Kidney capillary endothelial cell (primary cell): Measurements from ENCODE around the gene ZCCHC7.
"Not testable (repeated sequence)": the region's sequence is repeated elsewhere in the genome, so short reads cannot be mapped to it uniquely, and the experiment has no call there.

Experiments used
- DNase-seq: peaks from one replicate; pipeline ENCODE4 v3.0.0-alpha.2; 2018; ENCODE audit warnings: low spot score

Gene ZCCHC7

GRCh38 chr9:37174247-37174646 lies 53.9 kb downstream of the ZCCHC7 start:
- DNase-seq, result peak; percentile 37

- no peak for DNase-seq
These were observed 58.4 kb downstream of the ZCCHC7 start for GRCh38 chr9:37178742-37179141.

GRCh38 chr9:37179576-37179975 lies 59.2 kb downstream of the ZCCHC7 start:
- DNase-seq, result no peak

GRCh38 chr9:37180138-37180537 lies 59.8 kb downstream of the ZCCHC7 start:
- DNase-seq, result no peak

- DNase-seq, result no peak
These were observed 62.3 kb downstream of the ZCCHC7 start for GRCh38 chr9:37182718-37183117.

DNA sequence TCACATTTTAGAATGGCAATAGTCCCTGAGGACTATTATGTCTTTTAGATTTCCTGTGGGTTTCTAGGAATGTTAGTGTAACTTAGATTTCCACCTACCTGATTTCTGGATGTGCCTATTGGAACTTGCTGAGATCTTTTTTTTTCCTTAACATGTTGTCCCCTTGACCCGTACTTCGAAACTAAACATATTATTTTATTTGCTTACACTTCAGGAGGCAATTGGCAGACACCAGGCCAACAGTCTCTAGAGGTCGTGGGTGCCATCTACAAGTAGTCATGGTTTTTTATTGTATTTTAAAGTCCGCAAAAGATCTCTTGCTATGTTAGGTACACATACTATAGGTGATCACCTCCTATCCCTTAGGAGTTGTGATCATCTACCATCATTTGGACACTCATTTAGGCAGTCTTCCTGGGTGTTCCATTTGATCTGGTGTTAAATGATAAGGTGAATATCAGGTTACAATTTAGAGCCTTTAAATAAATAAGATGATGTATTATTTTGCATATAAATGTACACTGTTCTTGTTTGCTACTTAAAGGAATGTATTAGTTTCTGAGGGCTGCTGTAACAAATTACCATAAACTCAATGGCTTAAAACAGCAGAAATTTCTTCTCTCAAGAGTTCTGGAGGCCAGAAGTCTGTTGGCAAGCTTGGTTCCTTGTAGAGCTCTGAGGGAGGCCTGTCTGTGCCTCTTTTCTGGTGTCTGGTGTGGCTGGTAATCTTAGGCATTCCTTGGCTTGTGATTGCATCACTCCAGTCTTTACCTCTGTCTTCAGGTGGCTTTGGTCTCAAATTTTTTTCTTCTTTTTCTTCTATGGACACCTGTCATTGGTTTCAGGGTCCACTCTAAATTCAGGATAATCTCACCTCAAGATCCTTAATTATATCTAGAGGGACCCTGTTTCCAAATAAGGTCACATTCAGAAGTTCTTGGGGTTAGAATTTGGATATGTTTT lies 64.8 kb downstream of the ZCCHC7 start:
- no peak for DNase-seq

- no peak for DNase-seq
These were observed 66.9 kb downstream of the ZCCHC7 start for GRCh38 chr9:37187292-37187691.

GRCh38 chr9:37187713-37188439 lies 67.5 kb downstream of the ZCCHC7 start:
- no peak for DNase-seq

- DNase-seq, result not testable (repeated sequence)
These were observed 70.4 kb downstream of the ZCCHC7 start for GRCh38 chr9:37190739-37191138.

GRCh38 chr9:37191403-37192089 lies 71.2 kb downstream of the ZCCHC7 start:
- no peak for DNase-seq

DNA sequence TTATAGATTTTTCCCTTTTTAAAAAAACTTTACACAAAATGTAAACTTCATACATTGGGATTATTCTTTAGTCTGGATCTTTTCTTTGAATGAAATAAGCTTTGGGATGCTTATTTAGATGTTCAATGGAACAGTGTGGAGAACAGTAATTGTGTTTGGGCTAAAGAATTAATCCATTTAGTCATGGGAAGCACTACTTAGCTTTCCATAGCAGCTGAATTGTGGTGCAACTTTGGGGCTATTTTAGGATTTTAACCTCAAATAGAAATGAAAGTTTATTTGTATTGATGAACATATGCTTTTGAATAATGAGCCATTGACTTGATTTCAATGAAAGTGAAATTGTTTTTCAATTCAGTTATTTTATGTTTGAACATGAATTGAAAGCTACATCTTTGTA lies 72.4 kb downstream of the ZCCHC7 start:
- no peak for DNase-seq

GRCh38 chr9:37197158-37198038 lies 77.0 kb downstream of the ZCCHC7 start:
- no peak for DNase-seq

- no peak for DNase-seq
These were observed 77.8 kb downstream of the ZCCHC7 start for GRCh38 chr9:37198039-37198729.

GRCh38 chr9:37198831-37199230 lies 78.5 kb downstream of the ZCCHC7 start:
- DNase-seq, result no peak

DNA sequence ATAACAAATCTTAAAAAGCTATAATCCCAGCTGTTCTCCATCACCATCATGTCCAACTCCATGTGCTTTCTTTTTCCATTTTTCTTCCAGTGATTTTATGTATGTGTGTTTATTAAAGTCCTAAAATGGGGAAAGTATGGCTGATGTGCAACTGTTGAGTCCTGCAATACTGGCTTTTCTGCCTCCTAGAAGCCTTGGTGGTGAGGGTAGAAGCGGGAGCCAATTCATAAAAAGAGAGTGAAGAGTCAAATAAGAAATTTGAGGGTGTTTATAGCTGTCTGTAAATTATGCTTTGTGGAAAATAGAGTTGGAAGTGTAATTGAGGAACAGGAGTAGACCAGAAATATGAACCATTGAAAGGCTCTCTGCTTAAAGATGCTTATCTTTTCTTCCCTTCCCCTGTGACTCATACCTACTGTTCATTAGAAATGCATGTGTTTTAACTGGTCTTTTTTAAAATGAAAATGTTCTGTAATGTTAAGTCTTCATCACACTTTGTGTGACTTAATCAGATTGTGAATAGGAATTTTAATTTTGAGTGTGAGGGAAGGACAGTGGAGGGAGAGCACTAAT lies 80.1 kb downstream of the ZCCHC7 start:
- DNase-seq, result peak; percentile 42

GRCh38 chr9:37201581-37201980 lies 81.2 kb downstream of the ZCCHC7 start:
- no peak for DNase-seq

DNA sequence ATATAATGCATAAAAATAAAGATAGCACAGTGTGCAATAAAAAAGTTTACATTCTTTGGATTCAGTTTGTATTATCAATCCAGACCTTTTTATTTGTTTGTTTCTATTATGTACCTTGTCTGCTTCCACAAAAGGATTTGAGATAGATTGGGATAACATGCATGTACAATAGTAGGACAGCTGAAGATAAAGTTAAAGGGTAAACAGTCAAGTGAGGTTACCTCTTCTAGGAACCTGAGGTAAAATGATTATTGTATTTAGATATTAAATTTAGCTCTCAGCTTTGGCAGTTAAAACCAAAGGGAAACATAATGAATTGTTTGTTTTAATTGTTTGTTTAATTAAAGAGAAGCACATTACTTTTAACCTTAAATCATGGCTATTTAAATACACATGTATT lies 81.7 kb downstream of the ZCCHC7 start:
- no peak for DNase-seq

GRCh38 chr9:37203456-37203855 lies 83.1 kb downstream of the ZCCHC7 start:
- DNase-seq, result not testable (repeated sequence)

- no peak for DNase-seq
These were observed 85.8 kb downstream of the ZCCHC7 start for GRCh38 chr9:37206121-37206620.
